22Rv1 (cell line): ENCODE measurements around the gene FILIP1L.

Source experiments
- H3K27ac ChIP-seq: fragments of 450-650 bp; 2 replicates; pipeline ENCODE4 v1.5.1; 2017
- CTCF ChIP-seq: fragments of 450-650 bp; IDR thresholded peaks from 2 replicates; pipeline ENCODE4 v1.5.1; 2017; ENCODE audit warnings: mild to moderate bottlenecking
- ZFX ChIP-seq: fragments of 450-650 bp; IDR thresholded peaks from 2 replicates; pipeline ENCODE4 v1.6.1; 2017; ENCODE audit warnings: antibody characterized with exemption, borderline replicate concordance

Gene FILIP1L

GRCh38 chr3:99940350-99940749 lies 174.0 kb downstream of the FILIP1L start:
- no peak overlapping the region for H3K27ac ChIP-seq
- no peak for TF ChIP-seq CTCF
- TF ChIP-seq ZFX = no peak

DNA sequence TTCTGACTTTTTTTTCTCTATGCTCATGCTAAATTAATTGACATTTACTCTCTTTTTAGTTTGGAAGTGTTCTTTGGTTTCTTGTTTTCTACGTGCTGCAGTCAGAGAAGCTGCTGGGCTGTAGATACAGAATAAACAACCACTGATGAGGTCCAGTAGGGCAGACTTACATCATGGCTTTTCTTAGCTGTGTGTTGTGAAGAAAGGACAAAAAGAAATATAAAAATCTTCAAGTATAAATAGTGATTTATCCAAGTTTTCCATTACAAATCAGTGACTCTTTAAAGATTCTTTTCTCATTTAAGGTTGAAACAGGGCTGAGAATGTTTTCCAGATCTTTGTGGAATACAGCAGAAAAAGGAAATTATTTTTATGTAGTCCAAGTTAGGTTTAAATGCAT lies 174.4 kb downstream of the FILIP1L start:
- no peak overlapping the region for H3K27ac ChIP-seq
- TF ChIP-seq CTCF (no peak), ZFX (no peak)

DNA sequence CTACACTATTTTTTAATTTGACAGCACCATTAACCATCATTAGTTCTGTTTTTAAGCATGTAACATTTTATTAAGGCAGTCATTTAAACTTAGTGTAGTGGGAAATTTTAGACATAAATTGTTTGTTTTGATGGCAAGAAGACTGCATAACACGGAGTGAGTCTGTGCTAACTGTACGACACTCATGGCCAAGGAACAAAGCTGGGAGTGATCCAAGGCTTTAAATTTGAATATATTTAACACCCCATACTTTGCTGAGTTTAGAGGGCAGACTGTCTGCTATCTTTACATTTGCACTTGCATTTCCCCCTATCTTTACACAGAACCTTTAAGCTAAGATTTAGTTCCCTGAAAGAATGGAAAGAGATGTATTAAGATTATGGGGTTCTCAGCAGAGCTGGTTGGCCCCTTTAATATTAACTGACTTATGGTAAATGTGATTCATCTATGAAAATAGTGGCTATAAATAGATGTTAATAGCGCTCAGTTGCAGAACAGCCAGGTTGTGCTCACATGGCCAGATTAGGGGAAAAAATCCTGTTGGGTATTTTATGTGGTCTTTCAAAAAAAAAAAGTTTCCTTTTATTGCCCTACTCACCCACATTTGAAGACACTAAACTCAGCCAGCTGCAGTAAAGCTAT lies 175.9 kb downstream of the FILIP1L start:
- TF ChIP-seq CTCF (no peak), ZFX (no peak)
- no peak overlapping the region for H3K27ac ChIP-seq

DNA sequence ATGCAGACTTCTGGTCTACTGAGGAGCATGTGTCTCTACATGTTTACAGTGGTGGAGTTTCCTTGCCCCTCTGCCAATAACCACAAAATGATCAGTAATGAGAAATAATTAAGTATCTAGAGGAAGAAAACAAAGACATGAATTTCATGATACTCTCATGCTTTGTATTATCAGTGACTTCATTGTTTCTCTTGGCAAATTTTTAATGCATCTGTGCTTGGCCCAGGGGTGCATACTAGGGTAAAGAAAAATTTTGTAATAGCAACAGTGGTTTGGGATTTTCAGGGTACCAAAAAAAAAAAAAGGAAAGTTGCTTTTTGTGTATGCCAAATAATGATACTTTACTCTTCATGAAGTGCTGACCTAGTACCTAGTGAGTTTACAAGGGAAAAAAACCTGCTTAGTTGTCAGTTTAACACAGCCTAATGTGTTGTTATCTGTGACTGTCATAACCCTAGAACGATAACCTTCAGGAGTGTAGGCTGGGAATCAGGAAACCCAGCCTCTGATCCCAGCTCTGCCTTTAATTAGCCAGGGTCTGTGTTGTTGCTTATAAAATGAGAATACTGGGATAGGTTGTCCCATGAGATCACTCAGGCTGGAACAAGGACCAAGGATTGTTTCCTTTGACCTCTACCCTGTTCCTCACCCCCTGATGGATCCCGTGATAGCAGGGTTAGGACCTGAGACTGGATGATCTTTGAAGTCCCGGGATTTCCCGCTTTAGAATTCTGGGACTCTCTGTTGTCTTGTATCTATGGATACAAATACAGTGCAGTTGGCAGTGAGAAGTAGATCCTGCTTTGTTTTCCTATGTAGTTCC lies 179.1 kb downstream of the FILIP1L start:
- H3K27ac ChIP-seq = no peak overlapping the region
- TF ChIP-seq CTCF (no peak), ZFX (no peak)

DNA sequence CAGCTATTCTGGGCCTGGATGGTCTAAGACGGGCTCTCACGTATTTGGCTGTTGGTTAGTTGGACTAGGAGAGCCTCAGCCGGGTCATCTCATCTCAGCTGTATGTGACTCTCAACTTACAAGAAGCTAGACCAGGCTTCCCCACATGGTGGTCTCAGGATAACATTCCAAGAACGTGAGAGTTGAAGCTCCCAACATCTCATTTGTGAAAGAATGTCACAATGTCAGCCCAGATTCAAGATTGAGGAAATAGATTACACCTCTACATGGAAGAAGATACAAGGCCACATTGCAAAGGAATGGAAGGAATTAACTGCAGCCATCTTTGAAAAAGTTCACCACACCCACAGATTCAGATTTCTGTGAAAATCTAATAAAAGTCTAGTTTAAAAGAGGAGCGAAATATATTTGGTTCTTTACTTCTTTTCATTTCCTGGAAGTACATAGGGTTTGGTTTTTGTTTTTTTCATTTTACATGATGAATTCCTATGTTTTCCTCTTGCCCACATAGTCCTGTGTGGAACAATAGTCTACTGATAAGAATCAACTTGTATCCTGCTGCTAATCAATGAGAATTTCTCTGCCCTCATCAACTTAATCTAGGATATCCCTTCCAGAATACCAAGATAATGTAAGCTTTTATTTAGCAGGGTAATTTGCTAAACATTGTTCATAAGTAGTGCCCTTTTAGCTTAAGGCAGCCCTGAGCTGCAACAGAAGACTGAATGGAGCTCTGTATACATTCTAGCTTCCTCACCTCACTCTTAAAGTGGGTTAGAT lies 180.1 kb downstream of the FILIP1L start:
- TF ChIP-seq ZFX = no peak
- TF ChIP-seq CTCF = no peak
- no peak overlapping the region for H3K27ac ChIP-seq

- no peak overlapping the region for H3K27ac ChIP-seq
- TF ChIP-seq CTCF (no peak), ZFX (no peak)
These were observed 183.2 kb downstream of the FILIP1L start for GRCh38 chr3:99931059-99931458.

- H3K27ac ChIP-seq = no peak overlapping the region
- TF ChIP-seq CTCF = no peak
- TF ChIP-seq ZFX = no peak
These were observed 184.6 kb downstream of the FILIP1L start for GRCh38 chr3:99929745-99930139.
